Smooth muscle cell of the brain vasculature (primary cell): ENCODE measurements around the gene RABGAP1L.
"Not testable (repeated sequence)": the region's sequence is repeated elsewhere in the genome, so short reads cannot be mapped to it uniquely, and the experiment has no call there.

Experiments
- DNase-seq: peaks from one replicate; pipeline ENCODE4 v3.0.0-alpha.2; 2012; ENCODE audit warnings: low read depth, low spot score

RABGAP1L gene

DNA sequence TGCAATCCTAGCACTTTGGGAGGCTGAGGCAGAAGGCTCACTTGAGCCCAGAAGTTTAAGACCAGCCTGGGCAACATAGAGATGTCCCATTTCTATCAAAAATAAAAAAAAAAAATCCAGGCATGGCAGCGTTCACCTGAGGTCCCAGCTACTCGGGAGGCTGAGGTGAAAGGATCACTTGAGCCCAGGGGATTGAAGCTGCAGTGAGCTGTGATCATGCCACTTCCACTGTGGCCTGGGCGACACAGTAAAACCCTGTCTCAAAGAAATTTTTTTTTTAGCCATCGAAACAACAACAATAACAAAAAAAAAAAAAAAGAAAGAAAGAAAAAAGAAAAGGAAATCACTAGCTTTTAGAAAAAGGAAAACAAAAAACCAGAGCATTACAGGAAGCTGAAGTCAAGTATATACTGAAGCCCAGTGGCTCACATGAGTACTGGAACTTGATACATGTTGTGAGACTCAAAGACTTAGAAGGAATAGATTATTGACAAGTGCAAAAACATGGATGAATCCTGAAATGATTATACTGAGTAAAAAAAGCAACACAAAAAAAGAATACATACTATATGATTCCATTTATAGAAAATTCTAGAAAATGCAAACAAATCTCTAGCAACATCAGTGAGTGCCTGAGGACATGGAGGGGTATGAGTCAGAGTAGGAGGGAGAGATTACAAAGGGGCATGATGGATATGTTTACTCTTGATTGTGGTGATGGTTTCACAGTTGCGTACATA lies 6.1 kb upstream of the RABGAP1L start:
- no peak for DNase-seq

DNA sequence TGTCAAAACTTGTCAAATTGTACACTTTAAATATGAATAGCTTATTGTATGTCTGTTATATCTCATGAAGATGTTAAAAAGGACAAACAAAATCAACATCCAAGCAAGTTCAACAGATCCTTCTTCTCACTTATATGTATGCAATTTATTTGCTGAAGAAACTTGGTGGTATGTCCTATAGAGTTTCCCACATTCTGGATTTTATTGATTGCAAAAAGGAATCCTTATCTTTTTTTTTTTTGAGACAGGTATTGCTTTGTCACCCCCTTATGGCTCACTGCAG lies 5.6 kb upstream of the RABGAP1L start:
- DNase-seq = no peak

DNA sequence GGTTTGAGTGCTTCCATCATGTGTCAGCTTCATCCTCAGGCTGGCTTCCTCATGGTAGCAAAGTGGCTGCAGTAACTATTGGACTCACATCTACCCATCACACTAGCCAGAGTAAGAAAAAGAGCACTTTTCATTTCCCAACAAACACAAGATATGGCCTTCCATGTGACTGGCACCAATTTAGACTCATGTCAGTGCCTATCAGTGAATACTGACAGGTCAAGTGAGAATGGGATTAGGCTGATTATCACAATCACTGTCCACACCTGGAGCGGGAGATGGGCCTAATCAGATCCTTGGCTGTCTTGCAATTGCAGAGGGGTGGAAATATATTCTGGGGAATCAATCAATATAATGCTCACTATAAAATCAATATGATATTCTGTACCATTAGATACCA lies 2.9 kb upstream of the RABGAP1L start:
- no peak for DNase-seq

DNA sequence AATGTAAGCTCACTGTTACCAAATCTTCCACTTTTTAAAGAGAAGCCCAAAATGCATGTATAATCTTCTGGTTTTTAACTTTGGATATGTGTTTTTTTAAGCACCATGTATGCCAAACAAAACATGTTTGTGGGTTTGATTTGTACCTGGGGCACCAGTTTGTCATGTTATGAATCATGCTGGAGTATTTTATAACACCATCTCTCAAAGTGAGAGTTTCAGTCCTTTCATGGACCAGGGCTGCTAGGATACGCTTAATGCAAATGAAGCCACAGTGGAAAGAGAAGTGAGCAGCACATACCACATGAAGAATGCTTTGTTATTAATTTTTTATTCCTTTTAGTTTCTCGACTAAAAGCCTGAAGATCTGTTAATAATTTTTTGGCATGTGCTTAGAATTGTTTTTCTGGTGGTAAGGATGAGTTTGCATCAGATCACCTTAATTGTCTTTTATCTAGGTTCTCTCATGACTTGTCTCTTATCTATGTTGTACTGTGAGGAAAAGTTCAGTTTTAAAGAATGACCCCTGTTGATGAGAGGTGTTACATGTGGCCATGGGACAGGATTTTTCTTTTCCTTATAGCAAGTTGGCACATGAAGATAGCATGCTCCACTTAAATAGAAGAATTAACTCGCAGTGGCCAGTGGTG lies 2.0 kb upstream of the RABGAP1L start:
- no peak for DNase-seq

DNA sequence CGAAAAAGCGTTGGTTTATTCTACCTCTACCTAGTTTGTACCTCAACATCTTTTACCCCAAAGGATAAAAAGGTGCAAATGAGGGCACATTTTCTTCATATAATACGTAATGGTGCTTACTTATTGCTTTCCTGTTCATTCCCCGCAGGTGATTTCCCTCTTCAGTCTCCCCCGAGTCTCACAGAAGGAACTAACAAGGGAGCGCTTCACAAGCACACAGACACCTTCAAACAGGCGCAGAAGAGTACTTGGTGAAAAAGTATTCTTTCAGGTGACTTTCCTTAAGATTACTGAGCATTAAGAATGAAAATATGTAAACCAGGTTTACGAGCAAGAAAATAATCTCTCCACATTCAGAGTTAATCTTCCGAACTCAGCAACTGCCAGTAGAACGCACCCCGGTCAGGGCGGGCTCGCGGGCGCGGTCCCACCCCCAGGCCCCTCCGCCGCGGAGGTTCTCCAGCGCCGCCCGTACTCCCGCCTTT lies 511 bp upstream of the RABGAP1L start:
- no peak for DNase-seq

DNA sequence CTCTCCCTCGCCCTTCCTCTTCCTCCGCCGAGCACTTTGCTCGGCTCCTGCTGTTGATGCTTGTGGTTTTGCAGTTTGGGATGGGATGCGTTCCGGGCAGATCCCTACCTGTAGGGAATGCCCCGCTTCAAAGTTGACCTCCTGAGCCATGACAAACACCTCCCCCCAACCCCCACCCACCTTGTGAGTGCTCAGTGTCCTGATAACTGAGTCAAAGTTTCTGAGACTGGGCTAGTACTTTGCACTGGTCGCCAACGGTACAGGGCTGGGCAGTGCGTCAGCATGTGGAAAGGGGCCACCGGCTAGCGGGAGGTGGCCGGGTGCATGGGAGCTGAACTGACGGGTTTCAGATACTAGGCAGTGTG lies 771 bp downstream of the RABGAP1L start:
- no peak for DNase-seq

DNA sequence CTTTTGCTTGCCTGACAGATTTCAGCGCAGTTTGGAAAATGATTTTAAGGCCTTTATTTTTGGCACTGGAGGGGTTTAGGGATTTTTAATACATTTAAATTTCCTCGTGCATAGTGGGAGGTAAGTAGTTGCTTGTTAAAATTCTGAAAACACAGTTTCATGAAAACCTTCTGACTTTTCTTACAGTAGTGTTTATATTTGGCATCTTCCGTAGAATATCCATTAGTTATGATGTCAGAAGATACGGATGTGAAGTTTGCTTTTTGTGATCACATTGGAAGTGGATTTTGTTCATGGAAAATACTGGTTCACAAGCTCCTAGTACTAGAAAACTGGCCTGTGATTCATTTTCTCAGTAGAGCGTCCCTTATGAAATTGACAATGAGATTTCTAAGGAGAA lies 1.3 kb downstream of the RABGAP1L start:
- DNase-seq = no peak

DNA sequence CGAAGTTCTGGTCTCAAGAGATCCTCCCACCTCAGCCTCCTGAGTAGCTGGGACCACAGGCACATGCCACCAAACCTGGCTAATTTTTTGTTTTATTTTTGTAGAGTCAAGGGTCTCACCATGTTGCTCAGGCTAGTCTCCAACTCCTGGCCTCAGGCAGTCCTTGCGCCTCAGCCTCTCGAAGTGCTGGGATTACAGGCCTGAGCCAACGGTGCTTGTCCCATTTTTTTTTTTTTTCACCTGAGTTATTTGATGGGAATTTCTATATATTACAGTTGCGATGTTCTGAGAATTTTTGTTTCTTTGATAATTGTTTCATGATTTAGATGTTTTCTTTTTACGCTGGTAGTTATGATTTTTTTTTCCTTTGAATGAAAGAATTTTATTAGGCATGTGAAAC lies 2.5 kb downstream of the RABGAP1L start:
- no peak for DNase-seq

DNA sequence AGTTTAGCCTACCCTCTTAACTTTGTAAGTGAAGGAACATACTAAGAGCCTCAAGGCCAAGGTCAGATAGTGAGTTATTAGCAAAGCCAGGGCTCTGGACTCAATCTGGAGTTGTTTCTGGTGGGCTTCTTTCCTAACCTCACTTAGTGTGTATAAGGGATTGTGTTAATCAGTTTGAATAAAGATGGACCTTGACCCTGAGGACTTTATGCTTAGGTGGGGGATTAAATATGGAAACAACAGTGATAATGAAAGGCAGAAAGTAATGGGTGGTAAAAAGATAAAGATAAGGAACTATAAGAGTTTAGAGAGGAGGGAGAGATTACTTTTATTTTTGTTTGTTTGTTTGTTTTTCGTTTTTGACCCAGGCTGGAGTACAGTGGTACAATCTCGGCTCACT lies 5.5 kb downstream of the RABGAP1L start:
- no peak for DNase-seq

DNA sequence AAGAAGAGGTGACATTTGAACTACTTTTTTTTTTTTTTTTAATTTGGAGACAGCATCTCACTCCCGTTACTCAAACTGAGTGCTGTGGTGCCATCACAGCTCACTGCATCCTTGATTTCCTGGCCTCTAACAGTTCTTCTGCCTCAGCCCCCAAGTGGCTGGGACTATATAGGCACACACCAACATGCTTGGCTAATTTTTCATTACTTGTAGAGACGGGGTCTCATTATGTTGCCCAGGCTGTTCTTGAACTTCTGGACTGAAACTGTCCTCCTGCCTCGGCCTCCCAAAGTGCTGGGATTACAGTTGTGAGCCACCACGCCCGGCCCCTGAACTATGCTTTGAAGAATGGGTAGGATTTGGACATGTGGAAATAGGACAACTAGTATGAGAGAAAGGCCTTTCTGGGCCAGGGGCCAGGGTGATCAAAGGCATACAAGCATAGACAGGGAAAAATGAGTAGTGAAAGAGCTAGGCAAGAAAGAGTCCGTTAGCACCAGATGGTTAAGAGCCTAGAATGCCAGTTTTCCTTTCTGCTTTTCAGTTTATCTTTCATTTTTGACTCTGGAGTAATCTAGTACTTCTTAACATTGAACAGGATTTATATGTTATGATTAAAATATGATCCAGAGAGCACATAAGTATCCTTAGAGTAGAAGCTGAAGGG lies 6.3 kb downstream of the RABGAP1L start:
- no peak for DNase-seq

DNA sequence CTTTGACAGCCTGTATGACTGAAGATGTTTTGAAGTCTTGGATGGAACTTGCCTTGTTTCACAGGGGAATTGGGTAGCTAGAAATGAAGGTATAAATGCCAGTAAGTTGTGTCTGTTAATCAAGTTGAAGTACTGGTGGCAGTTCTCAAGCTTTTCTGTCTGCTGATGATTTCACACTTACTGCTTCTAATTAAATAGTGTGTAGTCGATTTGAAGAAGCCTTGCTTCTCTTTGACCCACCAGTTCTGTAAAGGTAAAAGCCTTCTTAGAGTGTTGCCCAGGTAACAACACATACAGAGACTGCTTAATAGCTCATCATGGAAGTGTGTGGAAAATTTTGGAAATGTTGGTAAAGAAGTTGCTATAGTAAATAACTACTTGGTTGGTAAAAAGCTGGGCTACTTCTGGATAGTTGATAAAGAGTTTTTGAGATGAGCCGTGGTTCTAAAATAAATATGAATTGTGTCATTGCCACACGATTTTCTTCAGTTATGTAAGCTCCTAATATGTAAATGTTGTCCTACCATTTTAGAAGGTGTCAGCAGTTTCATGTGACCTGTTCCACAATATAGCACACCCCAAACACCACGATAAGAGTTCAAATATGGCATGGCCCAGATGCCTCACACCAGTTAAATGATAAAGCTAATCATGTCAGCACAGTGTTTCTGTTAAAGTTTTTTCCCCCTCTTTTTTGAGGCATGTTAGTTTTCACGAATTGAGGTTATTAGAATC lies 7.4 kb downstream of the RABGAP1L start:
- no peak for DNase-seq

DNA sequence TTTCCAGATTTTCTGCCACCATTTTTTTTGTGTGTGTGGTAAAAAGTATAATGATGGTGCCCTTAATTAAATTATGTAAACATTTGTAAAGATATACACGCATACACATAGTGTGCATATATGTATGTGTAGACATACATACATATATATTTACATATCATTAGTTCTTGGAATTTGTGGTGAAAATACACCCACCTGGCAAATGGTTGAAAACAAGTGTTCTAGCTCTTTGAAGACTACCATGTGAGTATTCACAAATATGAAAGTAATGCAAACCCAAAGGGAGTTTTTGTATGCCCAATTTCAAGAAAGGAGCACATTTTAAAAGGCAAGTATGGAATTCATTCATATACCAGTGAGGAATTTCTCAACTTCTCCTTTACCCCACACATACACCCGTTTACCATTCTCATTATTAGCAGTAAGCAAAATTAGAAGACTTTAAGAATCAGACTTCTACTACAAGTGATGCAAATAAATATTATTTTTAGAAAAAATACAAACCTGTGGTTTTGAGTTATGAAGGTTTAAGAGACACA lies 8.0 kb downstream of the RABGAP1L start:
- no peak for DNase-seq

DNA sequence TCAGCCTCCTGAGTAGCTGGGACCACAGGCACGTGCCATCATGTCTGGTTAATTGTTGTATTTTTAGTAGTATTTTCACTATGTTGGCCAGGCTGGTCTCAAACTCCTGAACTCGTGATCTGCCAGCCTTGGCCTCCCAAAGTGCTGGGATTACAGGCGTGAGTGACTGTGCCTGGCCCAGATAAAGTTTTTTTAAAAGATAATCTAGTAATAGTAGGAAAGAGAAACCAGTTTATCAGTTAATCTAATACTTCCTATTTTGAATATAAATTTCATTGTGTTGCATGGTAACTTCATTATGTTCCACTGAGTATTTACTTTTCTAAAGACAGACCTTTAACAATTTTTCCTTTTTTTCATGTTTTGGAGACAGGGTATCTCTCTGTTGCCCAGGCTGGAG lies 10.0 kb downstream of the RABGAP1L start:
- no peak for DNase-seq

DNA sequence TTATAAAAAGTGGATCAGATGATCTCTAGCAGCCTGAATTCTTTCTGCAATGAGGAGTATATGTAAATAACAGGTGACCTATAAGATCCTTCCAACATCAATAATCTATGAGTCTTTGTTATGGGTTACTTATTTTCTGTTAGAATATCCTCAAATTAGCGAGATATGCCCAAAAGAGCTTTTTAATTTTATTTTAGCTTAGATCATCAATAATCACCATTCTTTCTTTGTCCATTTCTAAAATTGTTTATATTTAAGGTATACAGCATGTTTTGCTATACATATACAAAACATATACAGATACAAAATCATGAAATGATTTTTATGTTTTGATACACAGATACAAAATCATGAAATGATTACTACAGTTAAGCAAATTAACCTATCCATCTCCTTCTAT lies 11.8 kb downstream of the RABGAP1L start:
- DNase-seq = no peak

DNA sequence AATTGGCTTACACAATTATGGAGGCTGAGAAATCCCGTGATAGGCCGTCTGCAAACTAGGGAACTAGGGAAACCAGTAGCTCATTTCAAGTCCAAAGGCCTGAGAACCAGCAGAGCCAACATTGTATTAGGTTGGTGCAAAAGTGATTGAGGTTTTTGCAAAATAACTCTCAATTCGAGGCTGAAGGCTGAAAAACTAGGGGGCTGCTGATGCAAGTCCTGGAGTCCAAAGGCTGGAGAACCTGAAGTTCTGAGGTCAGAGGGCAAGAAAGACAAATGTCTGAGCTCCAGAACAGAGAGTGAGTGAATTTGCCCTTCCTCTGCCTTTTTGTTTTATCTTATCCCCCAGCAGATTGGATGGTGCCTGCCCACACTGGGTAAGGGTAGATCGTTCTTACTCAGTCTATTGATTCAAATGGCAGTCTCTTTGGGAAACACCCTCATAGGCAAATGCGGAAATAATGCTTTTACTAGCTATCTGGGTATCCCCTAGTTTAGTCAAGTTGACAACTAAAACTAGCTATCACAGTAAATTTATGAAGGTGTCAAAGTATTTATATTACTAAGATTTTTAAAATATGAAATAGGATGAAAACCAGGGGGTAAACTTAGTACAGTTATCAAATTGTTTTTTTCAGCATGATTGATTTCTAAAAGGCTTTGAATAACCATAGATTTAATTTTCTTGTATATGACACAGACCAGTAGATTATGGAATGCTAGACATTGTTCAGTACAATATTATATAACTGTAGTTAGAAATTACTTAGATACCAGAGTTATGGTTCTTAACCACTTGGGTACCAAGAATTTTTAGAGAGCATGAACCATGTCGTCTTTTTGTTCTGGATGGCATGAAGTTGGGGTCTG lies 15.4 kb downstream of the RABGAP1L start:
- DNase-seq = no peak

DNA sequence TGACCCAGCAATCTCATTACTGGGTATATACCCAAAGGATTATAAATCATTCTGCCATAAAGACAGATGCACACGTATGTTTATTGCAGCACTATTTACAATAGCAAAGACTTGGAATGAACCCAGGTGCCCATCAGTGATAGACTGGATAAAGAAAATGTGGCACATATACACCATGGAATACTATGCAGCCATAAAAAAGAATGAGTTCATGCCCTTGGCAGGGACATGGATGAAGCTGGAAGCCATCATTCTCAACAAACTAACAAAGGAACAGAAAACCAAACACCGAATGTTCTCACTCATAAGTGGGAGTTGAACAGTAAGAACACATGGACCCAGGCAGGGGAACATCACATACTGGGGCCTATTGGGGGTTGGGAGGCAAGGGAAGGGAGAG lies 19.1 kb downstream of the RABGAP1L start:
- DNase-seq = not testable (repeated sequence)

DNA sequence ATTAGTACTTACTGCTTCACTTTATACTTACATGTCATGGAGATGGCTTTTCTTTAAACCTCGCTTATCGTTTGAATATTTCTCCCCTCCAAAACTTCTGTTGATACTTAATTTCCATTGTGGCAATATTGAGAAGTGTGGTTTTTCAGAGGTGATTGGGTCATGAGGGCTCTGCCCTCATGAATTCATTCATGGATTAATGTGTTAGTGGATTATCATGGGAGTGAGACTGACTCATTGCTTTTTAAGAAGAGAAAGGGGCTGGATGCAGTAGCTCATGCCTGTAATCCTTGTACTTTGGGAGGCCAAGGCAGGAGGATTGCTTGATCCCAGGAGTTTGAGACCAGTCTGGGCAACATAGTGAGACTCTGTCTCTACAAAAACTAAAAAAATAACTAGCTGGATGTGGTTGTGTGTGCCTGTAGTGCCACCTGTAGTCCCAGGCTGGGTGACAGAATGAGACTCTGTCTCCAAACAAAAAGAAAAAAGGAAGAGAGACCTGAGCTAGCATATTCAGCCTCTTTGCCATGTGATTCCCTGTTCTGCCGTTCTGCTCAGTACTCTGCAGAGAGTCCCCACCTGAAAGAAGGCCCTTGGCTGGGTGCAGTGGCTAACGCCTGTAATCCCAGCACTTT lies 30.2 kb downstream of the RABGAP1L start:
- DNase-seq = no peak

DNA sequence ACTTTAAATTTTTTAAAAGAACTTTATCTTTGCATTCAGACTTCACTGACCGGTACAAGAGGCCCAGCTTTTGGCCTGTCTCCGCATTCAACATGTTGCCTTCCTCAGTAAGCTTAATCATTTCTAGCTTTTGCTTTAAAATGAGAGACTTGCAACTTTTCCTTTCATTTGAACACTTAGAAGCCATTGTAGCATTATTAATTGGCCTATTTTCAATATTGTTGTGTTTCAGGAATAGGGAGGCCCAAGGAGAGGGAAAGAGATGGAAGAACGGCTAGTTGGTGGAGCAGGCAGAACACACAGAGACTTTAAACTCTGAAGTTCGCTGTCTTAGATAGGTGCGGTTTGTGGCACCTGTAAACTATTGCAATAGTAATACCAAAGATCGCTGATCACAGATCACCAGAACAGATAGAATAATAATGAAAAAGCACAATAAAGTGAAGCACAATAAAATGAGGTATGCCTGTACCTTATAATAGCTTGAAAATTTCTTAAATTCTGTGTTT lies 31.4 kb downstream of the RABGAP1L start:
- DNase-seq = no peak

DNA sequence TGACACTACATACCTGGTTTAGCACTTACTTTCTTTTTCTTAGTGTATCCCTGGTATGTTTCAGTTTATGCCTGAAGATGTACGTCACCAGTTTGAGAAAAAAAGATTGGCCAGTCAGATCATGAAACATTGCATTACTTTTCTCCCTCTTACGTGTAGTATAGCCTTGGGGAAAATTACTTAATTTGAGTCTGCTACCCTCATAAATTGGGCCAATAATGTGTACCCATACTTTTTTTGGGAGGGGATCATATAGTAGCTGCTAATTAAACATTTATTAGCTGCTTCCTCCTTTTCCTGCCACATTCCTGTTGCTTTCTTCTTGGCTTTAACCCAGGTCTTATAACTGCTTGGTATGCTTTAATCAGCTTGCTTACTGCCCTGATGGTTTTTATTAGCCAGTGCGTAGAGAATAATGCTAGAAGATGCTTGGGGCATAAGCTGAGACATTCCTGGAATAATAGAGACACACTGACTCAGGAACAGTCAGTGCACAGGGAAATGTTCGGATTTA lies 32.1 kb downstream of the RABGAP1L start:
- no peak for DNase-seq

DNA sequence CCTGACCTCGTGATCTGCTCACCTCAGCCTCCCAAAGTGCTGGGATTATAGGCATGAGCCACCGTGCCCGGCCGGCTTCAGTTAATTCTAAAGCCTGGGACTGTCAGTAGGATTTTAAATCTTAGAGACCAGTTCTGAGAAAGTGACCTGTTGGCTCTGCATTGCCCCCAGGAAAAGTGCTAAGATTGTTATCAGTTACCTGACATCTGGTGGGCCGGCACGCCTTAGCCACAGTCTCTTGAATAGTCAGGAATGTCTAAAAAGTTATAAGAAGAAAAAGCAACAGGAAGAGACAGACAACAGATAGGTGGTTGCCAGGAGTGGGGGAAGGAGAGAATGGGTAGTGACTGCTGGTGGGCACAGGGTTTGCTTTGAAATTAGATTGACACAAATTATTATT lies 35.1 kb downstream of the RABGAP1L start:
- DNase-seq = no peak
